ENCODE measurements around the gene ABCA7. TPM values are rescaled to one million over a fixed set of nuclear protein-coding genes. Genes with fewer than 3 reads are reported as not detected.

The ABCA7 gene
- total and polyA plus RNA-seq, 2 of the 13 experiments (the other 11 are each of a cell fraction or from before 2014, with no cell fraction given) = 4.4 to 32.4 TPM

DNA sequence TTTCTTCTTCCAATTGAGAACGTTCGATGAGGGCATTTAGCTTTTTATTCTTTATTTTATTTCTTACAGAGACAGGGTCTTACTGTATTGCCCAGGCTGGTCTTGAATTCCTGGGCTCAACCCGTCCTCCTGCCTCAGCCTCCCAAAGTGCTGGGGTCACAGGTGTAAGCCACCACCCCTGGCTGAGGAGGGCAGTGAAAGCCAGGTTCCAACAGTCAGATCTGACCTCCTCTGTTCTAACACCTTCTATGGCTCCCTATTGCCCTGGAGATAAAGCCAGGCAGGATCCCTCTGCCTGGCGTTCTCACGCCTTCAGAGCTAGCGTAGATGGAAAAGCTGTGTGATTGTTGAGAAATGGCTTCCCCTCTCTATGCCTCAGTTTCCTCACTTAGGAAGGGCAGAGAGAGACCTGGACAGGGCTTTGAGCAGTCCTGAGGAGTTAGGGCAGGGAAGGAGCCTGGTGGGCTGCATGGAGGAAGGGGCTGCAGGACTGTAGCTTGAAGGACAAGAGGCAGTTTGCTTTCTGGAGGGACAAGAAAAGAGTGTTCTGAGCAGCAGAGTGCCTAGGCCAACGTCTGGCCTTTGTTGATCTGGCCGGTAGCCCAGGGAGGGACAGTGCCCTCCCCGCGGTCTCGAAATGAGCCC is 32.6 kb downstream of the ABCA7 start (continued):
- TF ChIP-seq THYN1 (CRISPR knock-in tag; IDR thresholded peaks at IDR 0.05; ENCODE audit: borderline replicate concordance, low read depth) = no peak
- no peak for TF ChIP-seq ZNF224 (CRISPR knock-in tag; IDR thresholded peaks at IDR 0.05)
- TF ChIP-seq RELA (CRISPR knock-in tag; IDR thresholded peaks at IDR 0.05) = no peak
- TF ChIP-seq ZMYM3 (CRISPR knock-in tag; IDR thresholded peaks at IDR 0.05) = peak; percentile 83

DNA sequence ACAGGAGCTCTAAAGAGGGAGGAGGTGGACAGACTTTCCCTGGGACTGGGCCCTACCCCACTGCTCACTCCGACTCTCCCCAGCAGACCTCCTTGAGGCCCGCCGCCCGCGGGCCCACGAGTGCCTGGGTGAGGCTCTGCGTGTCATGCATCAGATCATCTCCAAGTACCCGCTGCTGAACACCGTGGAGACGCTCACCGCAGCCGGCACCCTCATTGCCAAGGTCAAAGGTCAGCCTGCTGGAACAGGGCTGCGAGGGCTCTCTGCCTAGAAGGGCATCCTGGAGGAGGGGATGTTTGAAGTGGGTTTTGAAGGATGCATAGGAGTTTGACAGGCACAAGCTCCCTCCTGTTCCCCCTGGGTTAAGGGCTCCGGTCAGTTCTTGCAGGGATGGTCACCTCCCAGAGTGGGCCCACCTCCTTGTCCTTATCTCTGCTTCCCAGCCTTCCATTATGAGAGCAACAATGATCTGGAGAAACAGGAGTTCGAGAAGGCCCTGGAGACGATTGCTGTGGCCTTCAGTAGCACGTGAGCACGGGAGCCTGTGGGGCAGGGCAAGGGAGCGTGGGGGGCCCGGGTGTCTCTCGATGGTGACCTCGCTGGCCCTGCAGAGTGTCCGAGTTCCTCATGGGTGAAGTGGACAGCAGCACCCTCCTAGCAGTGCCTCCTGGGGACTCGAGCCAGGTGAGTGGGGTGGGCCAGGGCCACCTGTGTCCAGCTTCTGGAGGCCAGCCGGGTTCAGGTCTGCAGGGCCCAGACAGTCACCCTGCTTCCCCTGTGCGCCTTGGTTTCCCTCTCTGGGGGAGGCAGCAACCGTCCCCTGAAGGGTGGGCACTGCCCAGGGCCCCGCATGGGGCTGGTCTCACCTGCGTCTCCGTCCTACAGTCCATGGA is 33.4 kb downstream of the ABCA7 start:
- WGBS (ENCODE audit: low lambda C conversion rate) = 81% methylated on average over 26 of the region's 30 CpGs
- no peaks in the 10 kb centered on the region for H3K27me3 ChIP-seq (ENCODE audit: control insufficient read depth in 1 of 2, insufficient read depth in 2 of 2, low read length in 2 of 2)
- H3K9me3 ChIP-seq (ENCODE audit: low read length) = no peaks in the 10 kb centered on the region
- no peak overlapping the region for H3K9ac ChIP-seq (ENCODE audit: insufficient read depth, low read depth, low read length)
- intact Hi-C loops (cut with micrococcal nuclease; ENCODE audit: unreplicated experiment) (no loop called here), in situ Hi-C loops (cut with HindIII; ENCODE audit: extremely low pct_ligation_motif_present, low pct_unique_long_range_greater_than_20kb) (no loop called here)
- ChIA-PET POLR2A (no interaction called here), CTCF (ENCODE audit: low intra/inter-chr PET ratio, low total read pairs) (no interaction called here)
- ATAC-seq (no peak), DNase-seq (ENCODE audit: low spot score) (no peak), FAIRE-seq (no peak)
- H3K4me3 ChIP-seq (replicated peaks in 1 of 3; ENCODE audit: insufficient read depth in 1 of 3, low read depth in 2 of 3, low read length in 3 of 3) = no peak overlapping the region
- H4K20me1 ChIP-seq (ENCODE audit: insufficient read depth, low read length) = peaks cover 3% of the 10 kb centered on the region; the same call in 1 of the 2 replicates
- H3K4me1 ChIP-seq (ENCODE audit: insufficient read depth, low read length) = peaks cover 29% of the 10 kb centered on the region
- H3K36me3 ChIP-seq (replicated peaks in 1 of 2; ENCODE audit: control insufficient read depth in 1 of 2, insufficient read depth in 2 of 2, low read length in 2 of 2) = no peaks in the 10 kb centered on the region; a peak in 1 of 5 replicates
- BruUV-seq (replicated peaks) = no TSS peak
- H2AFZ ChIP-seq (ENCODE audit: low read length) = no peak overlapping the region
- H3K79me2 ChIP-seq (ENCODE audit: insufficient read depth, low read length) = no peaks in the 10 kb centered on the region
- H3K27ac ChIP-seq (ENCODE audit: extremely low read length, insufficient read depth, low read length) = no peak overlapping the region
- H3K4me2 ChIP-seq (ENCODE audit: low read depth, low read length) = no peak overlapping the region
- TF ChIP-seq NR2C2 (CRISPR knock-in tag; IDR thresholded peaks at IDR 0.05; ENCODE audit: borderline replicate concordance) (0 out of 2 replicates have a peak, but pooled peaks have one; percentile 21), NR2F6 (IDR thresholded peaks at IDR 0.05) (peak; percentile 52; the same call in 1 of the 2 replicates), NR2F6 (CRISPR knock-in tag; IDR thresholded peaks at IDR 0.05) (no peak), KAT7 (CRISPR knock-in tag; IDR thresholded peaks at IDR 0.05; ENCODE audit: borderline replicate concordance) (no peak), ZNF672 (CRISPR knock-in tag; IDR thresholded peaks at IDR 0.05) (no peak), ZNF780A (CRISPR knock-in tag; IDR thresholded peaks at IDR 0.05) (no peak), KAT8 (CRISPR knock-in tag; IDR thresholded peaks at IDR 0.05) (no peak), FOXK2 (IDR thresholded peaks at IDR 0.05) (no peak)
- TF ChIP-seq, protein P1, sequence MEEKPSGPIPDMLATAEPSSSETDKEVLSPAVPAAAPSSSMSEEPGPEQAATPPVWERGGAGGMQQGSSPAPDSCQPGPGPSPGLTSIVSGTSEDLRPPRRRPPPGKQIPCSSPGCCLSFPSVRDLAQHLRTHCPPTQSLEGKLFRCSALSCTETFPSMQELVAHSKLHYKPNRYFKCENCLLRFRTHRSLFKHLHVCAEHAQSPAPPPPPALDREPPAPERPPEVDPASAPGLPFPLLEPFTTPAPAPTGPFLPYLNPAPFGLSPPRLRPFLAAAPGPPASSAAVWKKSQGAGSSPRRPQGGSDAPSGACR (CRISPR knock-in tag; IDR thresholded peaks at IDR 0.05) = no peak
- TF ChIP-seq, protein P2, sequence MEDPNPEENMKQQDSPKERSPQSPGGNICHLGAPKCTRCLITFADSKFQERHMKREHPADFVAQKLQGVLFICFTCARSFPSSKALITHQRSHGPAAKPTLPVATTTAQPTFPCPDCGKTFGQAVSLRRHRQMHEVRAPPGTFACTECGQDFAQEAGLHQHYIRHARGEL (CRISPR knock-in tag; IDR thresholded peaks at IDR 0.05) = no peak

Data from HepG2 (cell line).